Activated CD8-positive, alpha-beta memory T cell treated with anti-CD3 and anti-CD28 coated beads, Interleukin-2, amount 50 U/mL, for 1 hour (primary cell): Measurements from ENCODE around the gene SRRM5.
"Not testable (repeated sequence)": the region's sequence is repeated elsewhere in the genome, so short reads cannot be mapped to it uniquely, and the experiment has no call there.

ENCODE experiments used
- DNase-seq: peaks from one replicate; pipeline ENCODE4 v3.0.0-alpha.2; 2020; ENCODE audit errors: extremely low read depth

Gene SRRM5

GRCh38 chr19:43638214-43638994 is 26.5 kb downstream of the SRRM5 start:
- DNase-seq, result no peak

DNA sequence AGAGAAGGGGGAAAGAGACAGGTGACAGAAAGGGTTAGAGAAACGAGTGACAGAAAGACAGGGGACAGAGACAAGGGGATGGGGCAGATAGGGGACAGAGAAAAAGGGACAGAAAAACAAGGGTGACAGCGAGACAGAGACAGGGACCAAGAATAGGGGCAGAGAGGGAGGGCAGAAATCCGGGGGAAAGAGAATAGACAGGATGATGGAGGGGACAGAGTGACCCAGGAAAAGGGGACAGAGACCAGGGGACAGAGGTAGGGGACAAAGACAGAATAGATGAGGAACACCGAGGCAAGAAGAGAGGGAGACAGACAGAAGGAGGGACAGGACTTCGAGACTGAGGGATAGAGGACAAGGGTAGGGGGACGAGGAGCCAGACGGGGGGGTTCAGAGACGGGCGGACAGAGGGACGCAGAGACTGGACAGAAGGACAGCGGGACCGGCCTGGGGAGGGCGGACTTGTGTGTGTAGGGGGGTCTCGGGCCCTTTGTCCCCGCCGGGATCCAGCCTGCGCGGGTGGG is 27.2 kb downstream of the SRRM5 start:
- no peak for DNase-seq

GRCh38 chr19:43639519-43640423 is 27.9 kb downstream of the SRRM5 start, which contains the start of gene CADM4:
Gene CADM4 (minus strand): TSS chr19:43639850. CDS start chr19:43639790, 60 bp downstream.
- no peak for DNase-seq

DNA sequence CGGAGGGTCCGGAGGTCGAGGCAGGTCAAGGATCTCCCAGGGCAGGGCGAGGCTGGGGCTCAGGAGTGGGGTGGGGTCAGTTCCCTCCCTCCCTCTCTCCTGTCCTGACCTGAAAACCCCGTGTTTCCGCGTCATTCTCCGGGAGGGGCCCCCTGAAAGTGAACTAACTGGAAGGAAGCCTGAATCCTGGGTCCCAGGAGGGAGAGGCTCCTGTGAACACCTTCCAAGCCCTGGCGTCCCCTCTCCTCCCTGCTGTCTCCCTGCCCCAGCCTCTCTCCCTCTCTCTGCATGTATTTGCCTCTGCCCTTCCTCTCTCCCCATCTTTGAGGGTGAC is 28.5 kb downstream of the SRRM5 start:
- no peak for DNase-seq

DNA sequence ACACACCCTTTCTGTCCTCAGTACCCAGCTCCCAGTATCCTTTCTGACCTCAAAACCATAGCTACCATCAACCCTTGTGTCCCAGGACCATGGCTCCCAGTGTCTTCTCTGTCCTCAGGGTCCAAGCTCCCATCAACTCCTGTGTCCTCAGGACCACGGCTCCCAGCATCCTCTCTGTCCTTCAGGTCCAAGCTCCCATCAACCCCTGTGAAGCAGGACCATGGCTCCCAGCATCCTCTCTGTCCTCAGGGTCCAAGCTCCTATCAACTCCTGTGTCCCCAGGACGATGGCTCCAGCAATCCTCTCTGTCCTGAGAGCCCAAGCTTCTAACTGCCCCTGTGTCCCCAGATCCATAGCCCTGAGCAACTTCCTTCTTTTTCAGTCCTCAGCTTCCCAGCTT is 29.4 kb downstream of the SRRM5 start:
- DNase-seq, result no peak

DNA sequence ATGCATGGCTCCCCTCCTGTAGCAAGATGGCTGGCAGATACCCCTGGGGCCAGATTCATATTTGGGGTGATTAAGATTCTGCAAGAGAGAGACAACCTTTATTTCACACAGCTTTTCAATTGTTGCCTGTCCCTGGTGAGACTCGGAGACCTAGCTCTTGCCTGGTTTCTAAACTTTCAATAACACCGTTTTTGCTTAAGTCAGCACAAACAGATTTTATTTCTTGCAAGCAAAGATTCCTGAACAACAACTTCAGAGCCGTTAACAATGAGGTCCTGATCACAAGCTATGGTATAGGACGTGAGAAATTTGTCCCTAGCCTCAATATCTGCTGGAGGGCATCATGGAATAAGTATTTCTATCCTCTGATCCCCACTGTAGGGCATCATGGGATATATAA is 30.6 kb downstream of the SRRM5 start:
- DNase-seq, result no peak

DNA sequence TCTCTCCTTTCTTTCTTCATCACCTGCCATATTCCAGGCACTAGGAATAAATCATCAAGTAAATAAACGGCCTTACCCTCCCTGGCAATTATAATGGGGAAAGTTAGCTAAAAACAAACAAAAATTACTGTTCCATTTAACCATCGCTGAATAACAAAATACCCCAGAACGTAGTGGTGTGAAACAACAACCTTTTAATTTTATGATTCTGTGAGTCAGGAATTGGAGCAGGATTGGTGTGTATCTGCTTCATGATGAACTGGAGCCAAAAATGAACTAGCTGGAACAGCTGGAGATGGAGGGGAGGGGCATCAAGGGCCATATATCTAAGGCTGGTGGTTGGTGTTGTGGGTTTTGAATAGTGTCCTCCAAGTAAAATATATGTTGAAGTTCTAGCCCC is 31.4 kb downstream of the SRRM5 start:
- DNase-seq, result no peak

DNA sequence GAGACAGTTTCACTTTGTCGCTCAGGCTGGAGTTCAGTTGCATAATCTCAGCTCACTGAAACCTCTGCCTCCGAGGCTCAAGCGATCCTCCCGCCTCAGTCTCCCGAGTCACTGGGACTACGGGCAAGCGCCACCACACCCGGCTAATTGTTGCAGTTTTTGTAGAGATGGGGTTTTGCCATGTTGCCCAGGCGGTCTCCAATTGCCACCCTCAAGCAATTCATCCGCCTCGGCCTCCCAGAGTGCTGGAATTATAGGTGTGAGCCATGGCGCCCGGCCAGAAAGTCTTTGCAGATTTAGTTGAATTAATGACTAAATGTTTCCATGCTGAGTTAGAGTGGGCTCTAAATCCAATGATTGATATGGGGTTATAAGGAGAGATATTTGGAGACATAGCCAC is 32.3 kb downstream of the SRRM5 start:
- DNase-seq, result no peak

DNA sequence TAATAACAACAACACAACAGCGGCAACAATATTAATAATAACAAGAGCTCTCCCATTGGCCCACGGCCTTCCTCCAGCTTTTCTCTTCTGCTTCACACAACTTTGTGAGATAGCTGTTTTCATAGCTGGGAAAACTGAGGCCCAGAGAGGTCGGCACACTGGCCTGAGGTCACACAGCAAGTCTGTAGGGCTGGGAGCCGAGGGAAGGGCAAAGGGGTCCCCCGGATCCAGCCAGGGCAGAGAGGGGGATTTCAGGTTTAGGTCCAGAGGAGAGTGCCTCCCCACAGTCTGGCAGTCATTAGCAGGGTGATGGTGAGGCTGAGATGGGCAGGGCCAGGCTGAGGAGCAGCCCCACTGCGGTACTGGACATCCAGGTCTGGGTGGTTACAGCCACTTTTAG is 36.7 kb downstream of the SRRM5 start:
- no peak for DNase-seq

DNA sequence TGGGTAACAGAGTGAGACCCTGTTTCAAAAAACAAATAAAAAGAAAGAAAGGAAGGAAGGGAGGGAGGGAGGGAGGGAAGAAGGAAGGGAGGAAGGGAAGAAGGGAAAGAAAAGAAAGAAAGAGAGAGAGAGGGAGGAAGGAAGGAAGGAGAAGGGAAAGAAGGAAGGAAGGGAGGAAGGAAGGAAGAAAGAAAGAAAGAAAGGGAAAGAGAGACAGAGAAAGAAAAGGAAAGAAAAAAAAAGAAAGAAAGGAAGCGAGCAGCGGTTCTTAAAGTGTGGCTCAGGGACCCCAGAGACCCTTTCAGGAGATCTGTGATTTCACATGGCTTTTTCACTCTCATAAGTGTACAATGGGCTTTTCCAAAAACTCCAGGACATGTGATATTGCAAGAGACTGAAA is 37.6 kb downstream of the SRRM5 start:
- no peak for DNase-seq

GRCh38 chr19:43650276-43650675 is 38.4 kb downstream of the SRRM5 start:
- DNase-seq, result not testable (repeated sequence)

DNA sequence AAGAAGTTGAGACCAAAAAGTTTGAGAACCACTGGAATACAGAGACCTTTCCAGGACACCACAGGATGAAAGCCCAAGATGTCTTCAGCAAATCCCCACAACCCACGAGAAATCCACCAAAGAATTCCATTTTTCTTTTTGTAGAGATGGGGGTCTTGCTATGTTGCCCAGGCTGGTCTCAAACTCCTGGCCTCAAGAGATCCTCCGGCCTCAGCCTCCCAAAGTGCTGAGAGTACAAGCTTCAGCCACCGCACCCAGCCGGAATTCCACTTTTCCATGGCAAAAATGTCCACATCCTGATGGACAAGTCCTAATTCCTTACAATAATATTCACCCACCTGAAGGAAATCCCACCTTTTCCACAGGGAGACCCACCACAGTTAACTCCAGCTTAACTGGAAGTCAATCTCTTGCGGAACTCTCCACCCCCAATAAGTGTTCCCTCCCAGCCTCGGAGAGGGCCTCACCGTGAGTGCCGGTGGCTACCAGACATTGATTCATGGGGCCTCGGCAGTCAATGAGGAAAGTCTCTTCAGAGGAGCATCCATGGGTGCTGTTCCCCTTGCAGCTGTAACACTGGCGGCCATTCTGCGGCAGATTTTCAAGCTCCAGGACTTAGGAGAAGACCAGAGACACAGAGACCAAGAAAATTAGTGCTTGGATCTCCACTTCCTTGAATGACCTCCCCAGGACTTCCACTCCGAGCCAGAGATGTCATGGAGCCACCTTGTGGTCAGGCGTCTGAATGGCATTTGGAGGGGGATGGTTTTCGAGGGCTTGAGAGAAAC is 40.1 kb downstream of the SRRM5 start:
- DNase-seq, result no peak

DNA sequence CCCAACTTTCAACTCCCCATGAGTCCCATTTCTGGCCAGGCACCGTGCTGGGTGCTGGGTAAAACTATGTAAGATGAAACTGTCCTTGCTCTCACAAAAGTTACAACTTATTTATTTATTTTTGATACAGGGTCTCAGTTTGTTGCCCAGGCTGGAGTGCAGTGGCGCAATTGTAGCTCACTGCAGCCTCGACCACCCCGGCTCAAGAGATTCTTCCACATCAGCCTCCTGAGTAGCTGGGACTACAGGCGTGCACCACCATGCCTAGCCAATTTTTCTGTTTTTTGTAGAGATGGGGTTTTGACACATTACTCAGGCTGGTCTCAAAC is 40.6 kb downstream of the SRRM5 start:
- no peak for DNase-seq

- no peak for DNase-seq
Observed at GRCh38 chr19:43656436-43656835, 44.5 kb downstream of the SRRM5 start.

DNA sequence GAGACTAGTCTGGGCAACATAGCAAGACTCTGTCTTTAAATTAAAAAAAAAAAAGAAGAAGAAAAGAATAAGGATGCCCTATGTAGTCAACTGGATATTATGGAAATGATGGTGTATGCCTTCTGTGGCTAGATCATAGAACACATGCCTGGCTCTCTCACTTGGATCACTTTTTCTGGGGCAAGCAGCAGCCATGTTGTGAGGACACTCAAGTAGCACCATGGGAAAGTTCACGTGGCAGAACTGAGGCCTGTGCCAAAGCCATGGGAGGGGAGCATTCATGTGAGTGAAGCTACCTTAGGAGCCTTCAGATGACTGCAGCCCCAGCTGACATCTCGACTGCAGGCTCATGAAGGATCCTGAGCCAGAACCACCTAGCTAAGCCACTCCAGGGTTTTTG is 46.1 kb downstream of the SRRM5 start:
- no peak for DNase-seq

- DNase-seq, result no peak
Observed at GRCh38 chr19:43658494-43658893, 46.6 kb downstream of the SRRM5 start.

DNA sequence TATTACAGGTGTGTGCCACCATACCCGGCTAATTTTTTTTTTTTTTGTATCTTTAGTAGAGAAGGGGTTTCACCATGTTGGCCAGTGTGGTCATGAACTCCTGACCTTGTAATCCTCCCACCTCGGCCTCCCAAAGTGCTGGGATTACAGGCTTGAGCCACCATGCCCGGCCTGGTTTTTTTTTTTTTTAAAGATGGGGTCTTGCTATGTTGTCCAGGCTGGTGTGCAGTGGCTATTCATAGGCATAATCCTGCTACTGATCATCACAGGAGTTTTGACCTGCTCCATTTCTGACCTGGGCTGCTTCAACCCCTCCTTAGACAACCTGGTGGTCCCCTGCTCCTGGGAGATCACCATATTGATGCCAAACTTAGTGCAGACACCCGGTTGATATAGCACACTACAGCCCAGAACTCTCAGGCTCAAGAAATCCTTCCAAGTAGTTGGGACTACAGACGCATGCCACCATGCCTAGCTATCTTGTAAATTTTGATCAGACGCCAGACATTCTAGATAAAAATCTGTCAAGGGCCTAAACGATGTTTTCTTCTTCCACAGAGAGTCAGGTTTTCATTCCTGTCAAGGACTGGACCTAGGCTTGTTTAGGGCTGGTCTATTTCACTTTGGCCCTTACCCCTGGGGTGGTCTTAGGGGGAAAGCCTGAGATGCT is 48.5 kb downstream of the SRRM5 start:
- DNase-seq, result no peak

DNA sequence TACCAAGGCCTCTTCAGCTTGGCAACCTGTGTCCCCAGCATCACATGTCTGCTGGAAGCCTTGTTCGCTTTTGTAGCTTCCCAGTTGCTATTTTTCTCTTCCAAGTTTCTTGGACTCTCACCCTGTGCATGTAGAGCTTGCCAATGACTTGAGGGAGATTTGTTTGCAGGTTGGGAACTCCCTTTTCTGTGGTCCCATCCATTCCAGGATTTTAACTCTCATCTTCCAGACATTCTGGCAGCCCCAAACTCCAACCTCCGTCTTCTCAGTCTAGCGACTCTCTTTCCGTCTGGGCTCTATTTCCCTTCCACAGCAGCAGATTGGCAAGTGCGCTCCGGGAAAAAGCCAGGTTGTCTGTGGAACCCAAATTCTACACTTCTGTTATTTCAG is 49.1 kb downstream of the SRRM5 start:
- no peak for DNase-seq

GRCh38 chr19:43662487-43662886 is 50.6 kb downstream of the SRRM5 start:
- DNase-seq, result no peak

DNA sequence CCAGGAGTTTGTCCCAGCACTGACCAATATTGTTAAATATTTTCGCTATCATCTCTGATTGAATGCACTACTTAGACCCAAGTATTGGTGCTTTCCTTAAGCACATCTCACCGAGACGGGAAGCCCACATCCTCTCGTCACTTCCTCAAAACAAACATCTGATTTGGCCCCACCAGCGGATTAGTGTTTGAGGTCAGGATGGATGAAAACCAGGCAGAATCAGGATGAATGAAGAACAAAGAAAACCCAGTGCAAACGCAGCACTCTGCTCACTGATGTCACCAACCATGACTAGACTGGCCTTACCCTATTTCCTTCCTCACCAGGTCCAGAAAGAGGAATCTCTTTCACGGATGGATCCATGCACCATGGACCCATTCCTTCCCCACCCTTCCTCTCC is 52.1 kb downstream of the SRRM5 start:
- no peak for DNase-seq
